Measurements from ENCODE around the gene XKRX.

The XKRX gene

GRCh38 chrX:100883654-100884053 is 45.1 kb downstream of the XKRX start:
- DNase-seq = no peak

GRCh38 chrX:100880368-100880767 is 48.3 kb downstream of the XKRX start:
- no peak for DNase-seq

- DNase-seq = no peak
Observed at GRCh38 chrX:100874325-100874724, 54.4 kb downstream of the XKRX start, which contains the start of gene NOX1. Gene NOX1, minus strand, starts transcription at chrX:100874359. Its CDS starts 220 bp downstream, at chrX:100874139.

GRCh38 chrX:100871594-100872560 is 56.8 kb downstream of the XKRX start:
- DNase-seq = no peak

- no peak for DNase-seq
Observed at GRCh38 chrX:100870527-100870926, 58.2 kb downstream of the XKRX start.

GRCh38 chrX:100868273-100868672 is 60.4 kb downstream of the XKRX start:
- no peak for DNase-seq

GRCh38 chrX:100864657-100865391 is 63.9 kb downstream of the XKRX start:
- DNase-seq = peak in 1 of 3 donors; percentile 1
